ENCODE results near the gene GPR42. TPM values are rescaled to one million over a fixed set of nuclear protein-coding genes. Genes with fewer than 3 reads are reported as not detected.

The GPR42 gene
- polyA plus RNA-seq, 1 experiment: not detected

DNA sequence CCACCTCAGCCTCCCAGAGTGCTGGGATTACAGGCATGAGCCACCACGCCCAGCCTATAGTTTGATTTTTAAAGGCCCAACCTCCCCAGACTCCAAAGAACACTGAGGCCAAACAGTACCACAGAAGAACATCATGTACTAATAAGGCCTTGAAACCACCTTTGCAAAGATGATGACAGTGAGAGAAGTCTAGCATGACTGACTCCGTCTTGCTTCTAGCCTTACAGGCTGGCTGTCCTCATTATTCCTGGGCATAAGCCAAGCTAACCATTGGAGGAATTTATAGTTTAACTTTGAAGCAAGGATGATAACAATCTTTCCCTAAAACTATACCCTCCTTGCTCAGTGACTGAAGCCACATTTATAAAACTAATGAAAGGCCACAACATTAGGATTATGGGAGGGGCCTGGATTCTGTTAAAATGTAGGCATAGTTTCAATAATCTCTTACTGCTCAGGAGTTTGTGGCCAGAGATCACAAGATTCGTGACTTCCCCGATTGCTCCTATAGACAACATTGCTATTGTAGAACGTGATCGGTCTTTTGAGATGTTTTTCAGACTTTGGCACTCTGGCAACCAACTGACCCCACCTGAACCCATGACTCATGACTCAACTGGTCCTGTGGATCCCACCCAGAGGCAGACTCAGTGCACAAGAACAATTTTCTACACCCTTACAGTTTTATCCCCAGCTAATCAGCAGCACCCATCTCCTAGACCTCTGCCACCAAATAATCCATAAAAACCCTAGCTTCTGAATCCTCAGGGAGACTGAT lies 17.6 kb downstream of the GPR42 start:
- H3K9me3 ChIP-seq (ENCODE audit: control insufficient read depth, insufficient read depth, low read length): peaks cover 5% of the 10 kb centered on the region; the same call in 1 of the 2 replicates
- no peak overlapping the region for H3K4me3 ChIP-seq (ENCODE audit: low read depth, low read length)
- TF ChIP-seq, protein P1, sequence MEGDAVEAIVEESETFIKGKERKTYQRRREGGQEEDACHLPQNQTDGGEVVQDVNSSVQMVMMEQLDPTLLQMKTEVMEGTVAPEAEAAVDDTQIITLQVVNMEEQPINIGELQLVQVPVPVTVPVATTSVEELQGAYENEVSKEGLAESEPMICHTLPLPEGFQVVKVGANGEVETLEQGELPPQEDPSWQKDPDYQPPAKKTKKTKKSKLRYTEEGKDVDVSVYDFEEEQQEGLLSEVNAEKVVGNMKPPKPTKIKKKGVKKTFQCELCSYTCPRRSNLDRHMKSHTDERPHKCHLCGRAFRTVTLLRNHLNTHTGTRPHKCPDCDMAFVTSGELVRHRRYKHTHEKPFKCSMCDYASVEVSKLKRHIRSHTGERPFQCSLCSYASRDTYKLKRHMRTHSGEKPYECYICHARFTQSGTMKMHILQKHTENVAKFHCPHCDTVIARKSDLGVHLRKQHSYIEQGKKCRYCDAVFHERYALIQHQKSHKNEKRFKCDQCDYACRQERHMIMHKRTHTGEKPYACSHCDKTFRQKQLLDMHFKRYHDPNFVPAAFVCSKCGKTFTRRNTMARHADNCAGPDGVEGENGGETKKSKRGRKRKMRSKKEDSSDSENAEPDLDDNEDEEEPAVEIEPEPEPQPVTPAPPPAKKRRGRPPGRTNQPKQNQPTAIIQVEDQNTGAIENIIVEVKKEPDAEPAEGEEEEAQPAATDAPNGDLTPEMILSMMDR (IDR thresholded peaks at IDR 0.05; ENCODE audit: low read depth, low read length): no peak
- no peak overlapping the region for H3K27ac ChIP-seq (ENCODE audit: low read depth, low read length)
- ChIA-PET CTCF (no interaction called here), POLR2A (no interaction called here)
- no peaks in the 10 kb centered on the region for H3K27me3 ChIP-seq (ENCODE audit: control insufficient read depth, insufficient read depth, low read length)
- no peak for DNase-seq (ENCODE audit: low read depth, low spot score)

DNA sequence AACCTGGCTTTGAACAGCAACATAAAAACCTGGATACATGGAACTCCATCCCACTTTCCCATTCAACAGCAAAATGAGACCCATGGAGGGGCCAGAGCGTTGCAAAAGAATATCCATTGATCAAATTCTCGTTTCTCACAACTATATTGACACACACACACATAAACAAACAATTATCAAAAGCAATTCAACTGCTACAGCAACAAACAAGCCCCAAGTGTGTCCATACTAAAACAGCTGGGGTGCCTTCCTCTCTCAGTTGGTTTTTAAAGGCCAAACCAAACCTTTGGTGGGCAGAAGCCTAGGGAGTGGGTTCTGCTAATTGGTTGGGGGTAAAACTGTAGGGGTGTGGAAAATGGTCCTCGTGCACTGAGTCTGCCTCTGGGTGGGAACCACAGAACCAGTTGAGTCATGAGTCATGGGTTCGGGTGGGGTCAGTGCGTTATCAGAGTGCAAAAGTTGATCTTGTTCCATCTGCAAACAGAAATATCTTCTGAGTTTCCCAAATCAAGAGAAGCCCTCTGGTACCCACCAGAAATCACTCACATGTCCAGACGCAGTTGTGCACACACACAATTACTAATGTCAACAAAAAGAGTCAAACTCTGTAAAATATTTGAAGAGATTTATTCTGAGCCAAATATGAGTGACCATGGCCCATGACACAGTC lies 18.5 kb downstream of the GPR42 start:
- CTCF ChIA-PET: no interaction called here
- POLR2A ChIA-PET: no interaction called here

DNA sequence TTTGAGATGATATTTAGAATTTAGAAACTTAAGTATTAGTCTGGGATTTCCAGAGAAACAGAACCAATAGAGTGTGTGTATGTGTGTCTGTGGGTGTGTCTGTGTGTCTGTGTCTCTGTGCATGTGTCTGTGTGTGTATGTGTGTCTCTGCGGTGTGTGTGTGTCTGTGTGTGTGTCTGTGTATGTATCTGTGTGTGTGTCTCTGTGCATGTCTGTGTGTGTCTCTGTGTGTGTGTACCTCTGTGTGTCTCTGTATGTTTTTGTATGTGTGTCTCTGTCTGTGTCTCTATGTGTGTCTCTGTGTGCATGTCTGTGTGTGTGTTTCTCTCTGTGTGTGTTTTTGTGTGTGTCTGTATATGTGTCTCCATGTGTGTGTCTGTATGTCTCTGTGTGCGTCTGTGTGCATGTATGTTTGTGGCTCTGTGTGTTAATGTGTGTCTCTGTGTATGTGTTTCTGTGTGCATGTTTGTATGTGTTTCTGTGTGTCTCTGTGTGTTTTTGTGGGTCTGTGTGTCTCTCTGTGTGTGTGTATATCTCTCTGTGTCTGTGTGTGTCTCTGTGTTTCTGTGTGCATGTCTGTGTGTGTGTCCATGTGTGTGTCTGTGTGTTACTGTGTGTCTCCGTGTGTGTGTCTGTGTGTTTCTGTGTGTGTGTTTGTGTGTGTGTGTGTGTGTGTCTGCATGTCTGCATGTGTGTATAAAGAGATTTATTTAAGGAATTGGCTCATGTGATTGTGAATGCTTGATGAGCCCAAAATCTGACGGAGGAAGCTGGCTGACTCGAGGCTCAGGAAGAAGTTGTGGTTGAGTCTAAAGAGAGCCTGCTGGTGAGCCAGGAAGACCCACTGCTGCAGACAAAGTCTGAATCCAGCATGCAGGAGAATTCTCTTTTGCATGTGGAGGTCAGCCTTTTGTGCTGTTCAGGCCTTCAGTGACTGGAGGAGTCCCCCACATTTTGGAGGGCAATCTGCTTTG lies 22.2 kb downstream of the GPR42 start:
- no peak for DNase-seq (ENCODE audit: low read depth, low spot score)
- TF ChIP-seq, protein P1 (IDR thresholded peaks at IDR 0.05; ENCODE audit: low read depth, low read length): no peak
- Histone ChIP-seq H3K27me3 (ENCODE audit: control insufficient read depth, insufficient read depth, low read length) (no peaks in the 10 kb centered on the region), H3K9me3 (ENCODE audit: control insufficient read depth, insufficient read depth, low read length) (no peaks in the 10 kb centered on the region; the same call in 1 of the 2 replicates), H3K27ac (ENCODE audit: low read depth, low read length) (no peak overlapping the region), H3K4me3 (ENCODE audit: low read depth, low read length) (no peak overlapping the region)
- POLR2A ChIA-PET: no interaction called here
- CTCF ChIA-PET: no interaction called here

More for the DNA sequence above, 18.5 kb downstream of the GPR42 start:
- TF ChIP-seq, protein P1 (IDR thresholded peaks at IDR 0.05; ENCODE audit: low read depth, low read length): no peak
- H3K27ac ChIP-seq (ENCODE audit: low read depth, low read length): no peak overlapping the region
- DNase-seq (ENCODE audit: low read depth, low spot score): no peak
- no peaks in the 10 kb centered on the region for H3K27me3 ChIP-seq (ENCODE audit: control insufficient read depth, insufficient read depth, low read length)
- no peak overlapping the region for H3K4me3 ChIP-seq (ENCODE audit: low read depth, low read length)
- peaks cover 5% of the 10 kb centered on the region; the same call in 1 of the 2 replicates for H3K9me3 ChIP-seq (ENCODE audit: control insufficient read depth, insufficient read depth, low read length)

DNA sequence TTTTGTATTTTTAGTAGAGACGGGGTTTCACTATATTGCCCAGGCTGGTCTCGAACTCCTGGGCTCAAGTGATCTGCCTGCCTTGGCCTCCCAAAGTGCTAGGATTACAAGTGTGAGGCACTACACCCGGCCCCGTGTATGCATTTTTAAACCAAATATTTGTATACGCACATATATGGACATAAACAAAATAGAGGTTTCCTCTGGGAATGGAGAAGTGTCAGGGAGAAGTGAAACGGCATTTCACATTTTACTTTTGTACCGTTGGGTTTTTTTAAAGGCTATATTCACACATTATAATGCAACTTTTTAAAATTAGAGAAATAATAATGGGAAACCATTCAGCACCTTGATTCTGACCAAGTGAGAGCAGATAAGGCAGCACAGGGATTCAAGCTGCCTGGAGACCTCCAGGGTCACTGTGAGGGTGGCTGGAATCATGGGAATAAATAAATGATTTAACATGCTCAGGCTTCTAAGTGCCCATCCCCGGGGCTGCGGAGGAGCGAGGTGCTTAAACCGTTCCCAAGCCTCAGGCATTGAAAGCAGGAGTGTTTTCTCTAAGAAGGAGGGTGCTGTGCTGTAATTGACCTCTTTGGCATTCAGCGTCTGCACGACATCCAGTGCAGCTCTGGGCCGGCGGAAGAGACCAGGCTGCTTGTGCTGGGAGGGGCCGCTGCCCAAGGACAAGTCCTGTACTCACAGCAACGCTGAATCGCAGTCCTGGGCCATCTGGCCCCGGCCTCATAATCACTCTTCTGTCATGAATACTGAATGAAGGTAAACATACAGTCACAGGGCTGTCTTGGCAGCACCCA lies 24.7 kb downstream of the GPR42 start:
- TF ChIP-seq, protein P1 (IDR thresholded peaks at IDR 0.05; ENCODE audit: low read depth, low read length): no peak
- POLR2A ChIA-PET: no interaction called here
- H3K4me3 ChIP-seq (ENCODE audit: low read depth, low read length): no peak overlapping the region
- no peaks in the 10 kb centered on the region for H3K27me3 ChIP-seq (ENCODE audit: control insufficient read depth, insufficient read depth, low read length)
- DNase-seq (ENCODE audit: low read depth, low spot score): no peak
- no peak overlapping the region for H3K27ac ChIP-seq (ENCODE audit: low read depth, low read length)
- CTCF ChIA-PET: no interaction called here
- H3K9me3 ChIP-seq (ENCODE audit: control insufficient read depth, insufficient read depth, low read length): no peaks in the 10 kb centered on the region; the same call in 1 of the 2 replicates

Data from AG04450 (cell line).